NCI-H345 treated with DMSO at 0.1 percent for 48 hours (cell line): Measurements from ENCODE around the gene DNPH1.

Experiments
- DNase-seq: peaks from one replicate; lab custom pipeline; 2025; ENCODE audit not compliant: unreplicated experiment; lab: John Stamatoyannopoulos, UW

DNPH1 gene

GRCh38 chr6:43216200-43216599, 13.1 kb downstream of the DNPH1 start:
- DNase-seq: no peak

- no peak for DNase-seq
These were observed 14.2 kb downstream of the DNPH1 start for GRCh38 chr6:43215066-43215465.

GRCh38 chr6:43213431-43213830, 15.8 kb downstream of the DNPH1 start:
- DNase-seq: no peak

- no peak for DNase-seq
These were observed 17.3 kb downstream of the DNPH1 start for GRCh38 chr6:43211955-43212354.

- DNase-seq: no peak
These were observed 22.0 kb downstream of the DNPH1 start for GRCh38 chr6:43207286-43207685.

GRCh38 chr6:43205849-43206248, 23.4 kb downstream of the DNPH1 start:
- no peak for DNase-seq

- DNase-seq: no peak
These were observed 24.8 kb downstream of the DNPH1 start for GRCh38 chr6:43204271-43205105.

- DNase-seq: no peak
These were observed 25.6 kb downstream of the DNPH1 start for GRCh38 chr6:43203718-43204095.

- DNase-seq: no peak
These were observed 26.1 kb downstream of the DNPH1 start for GRCh38 chr6:43203029-43203717.

GRCh38 chr6:43202451-43202850, 26.8 kb downstream of the DNPH1 start:
- DNase-seq: no peak

- no peak for DNase-seq
These were observed 28.7 kb downstream of the DNPH1 start for GRCh38 chr6:43200541-43200940.

GRCh38 chr6:43199912-43200311, 29.4 kb downstream of the DNPH1 start:
- DNase-seq: no peak

GRCh38 chr6:43196337-43196736, 32.9 kb downstream of the DNPH1 start:
- DNase-seq: no peak

GRCh38 chr6:43193929-43194328, 35.4 kb downstream of the DNPH1 start:
- no peak for DNase-seq

- DNase-seq: no peak
These were observed 36.4 kb downstream of the DNPH1 start for GRCh38 chr6:43192911-43193310.

- no peak for DNase-seq
These were observed 39.4 kb downstream of the DNPH1 start for GRCh38 chr6:43189776-43190304.

GRCh38 chr6:43188426-43188825, 40.9 kb downstream of the DNPH1 start:
- DNase-seq: no peak

- DNase-seq: no peak
These were observed 41.5 kb downstream of the DNPH1 start for GRCh38 chr6:43187821-43188220.

GRCh38 chr6:43186706-43187105, 42.6 kb downstream of the DNPH1 start:
- no peak for DNase-seq

GRCh38 chr6:43186019-43186418, 43.3 kb downstream of the DNPH1 start:
- no peak for DNase-seq

GRCh38 chr6:43185391-43185985, 43.8 kb downstream of the DNPH1 start:
- no peak for DNase-seq
